D721Med (cell line): Measurements from ENCODE around the gene ST13.

Experiments used
- DNase-seq: peaks from one replicate; pipeline ENCODE4 v3.0.0; 2011; ENCODE audit warnings: low spot score; ENCODE audit not compliant: insufficient read length
- FAIRE-seq: peaks from 2 replicates; lab custom pipeline; 2011; peaks lifted over from hg19 to GRCh38; lab: Jason Lieb, UNC
- TF ChIP-seq, protein P1 (sequence below): IDR thresholded peaks from 2 replicates; pipeline ENCODE4 v1.5.1; 2012; ENCODE audit warnings: mild to moderate bottlenecking, control low read depth; ENCODE audit not compliant: insufficient read depth; ENCODE audit errors: missing control alignments

The ST13 gene

DNA sequence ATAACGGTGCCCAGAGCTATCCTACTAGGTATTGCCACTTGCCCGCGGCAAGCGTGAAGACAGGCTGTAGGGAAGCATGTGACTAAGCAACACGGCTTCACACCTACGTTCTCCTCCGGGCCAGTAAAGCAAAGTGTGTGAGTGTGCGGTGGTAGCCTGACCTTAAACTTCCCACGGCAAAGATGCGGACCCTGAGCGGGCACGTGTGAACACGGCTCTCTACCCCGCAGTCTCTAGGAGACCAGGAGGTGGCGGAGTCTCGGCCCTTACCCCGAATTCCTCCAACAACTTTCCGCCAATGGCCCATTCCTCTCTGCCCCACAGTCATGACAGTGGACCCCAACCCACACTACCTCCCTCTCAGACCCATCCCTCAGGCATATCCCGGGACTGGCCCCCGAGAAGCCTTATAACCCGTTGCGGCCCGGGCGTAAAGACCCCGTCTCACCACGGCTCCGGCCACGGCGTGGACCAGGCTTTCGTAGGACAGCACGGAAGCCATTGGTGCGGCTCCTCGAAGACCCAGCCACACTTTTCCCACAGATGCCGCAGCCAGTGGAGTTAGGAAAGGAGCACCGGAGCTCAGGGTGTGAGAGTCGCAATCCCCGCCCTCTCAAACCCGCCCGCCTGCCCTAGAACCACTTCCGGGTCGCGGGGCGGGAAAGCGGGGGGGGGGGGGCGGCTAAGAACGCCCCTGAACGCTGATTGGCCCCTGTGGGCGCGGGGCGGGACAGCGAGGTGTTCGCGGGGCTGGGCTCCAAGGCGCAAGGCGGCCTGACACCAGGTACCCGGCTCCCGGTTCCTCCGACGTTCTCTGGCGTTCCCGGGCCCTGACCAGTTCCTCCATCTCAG lies 37.5 kb downstream of the ST13 start, which contains the start of gene SLC25A17:
Gene SLC25A17 (minus strand): TSS at position 600 of the 852 bp plus-strand sequence. CDS start 98 bp downstream, at position 502.
- no peak for FAIRE-seq
- TF ChIP-seq, protein P1, sequence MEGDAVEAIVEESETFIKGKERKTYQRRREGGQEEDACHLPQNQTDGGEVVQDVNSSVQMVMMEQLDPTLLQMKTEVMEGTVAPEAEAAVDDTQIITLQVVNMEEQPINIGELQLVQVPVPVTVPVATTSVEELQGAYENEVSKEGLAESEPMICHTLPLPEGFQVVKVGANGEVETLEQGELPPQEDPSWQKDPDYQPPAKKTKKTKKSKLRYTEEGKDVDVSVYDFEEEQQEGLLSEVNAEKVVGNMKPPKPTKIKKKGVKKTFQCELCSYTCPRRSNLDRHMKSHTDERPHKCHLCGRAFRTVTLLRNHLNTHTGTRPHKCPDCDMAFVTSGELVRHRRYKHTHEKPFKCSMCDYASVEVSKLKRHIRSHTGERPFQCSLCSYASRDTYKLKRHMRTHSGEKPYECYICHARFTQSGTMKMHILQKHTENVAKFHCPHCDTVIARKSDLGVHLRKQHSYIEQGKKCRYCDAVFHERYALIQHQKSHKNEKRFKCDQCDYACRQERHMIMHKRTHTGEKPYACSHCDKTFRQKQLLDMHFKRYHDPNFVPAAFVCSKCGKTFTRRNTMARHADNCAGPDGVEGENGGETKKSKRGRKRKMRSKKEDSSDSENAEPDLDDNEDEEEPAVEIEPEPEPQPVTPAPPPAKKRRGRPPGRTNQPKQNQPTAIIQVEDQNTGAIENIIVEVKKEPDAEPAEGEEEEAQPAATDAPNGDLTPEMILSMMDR, result peak; percentile 14
- DNase-seq, result peak; percentile 57

DNA sequence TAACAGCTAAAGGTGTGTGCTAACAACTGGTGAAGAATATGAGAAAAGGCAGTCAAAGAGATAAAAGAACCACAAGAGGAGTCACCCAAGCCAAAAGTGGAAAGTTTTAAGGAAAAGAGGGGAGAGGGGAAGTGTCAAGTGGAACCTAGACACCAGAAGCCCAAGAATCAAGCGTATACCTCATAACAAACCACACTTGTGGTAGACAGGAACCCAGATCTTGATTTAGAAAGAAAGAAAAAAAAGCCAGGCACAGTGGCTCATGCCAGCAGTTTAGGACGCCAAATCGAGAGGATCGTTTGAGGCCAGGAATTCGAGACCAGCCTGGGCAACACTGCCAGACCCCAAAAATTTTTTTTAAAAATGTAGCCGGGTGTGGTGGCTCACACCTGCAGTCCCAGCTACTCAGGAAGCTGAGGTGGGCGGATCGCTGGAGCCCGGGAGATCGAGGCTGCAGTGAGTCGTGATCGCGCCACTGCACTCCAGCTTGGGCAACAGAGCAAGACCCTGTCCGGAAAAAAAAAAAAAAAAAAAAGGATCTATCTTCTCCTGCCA lies 38.2 kb downstream of the ST13 start:
- FAIRE-seq, result no peak
- DNase-seq, result no peak
- TF ChIP-seq, protein P1, result no peak

DNA sequence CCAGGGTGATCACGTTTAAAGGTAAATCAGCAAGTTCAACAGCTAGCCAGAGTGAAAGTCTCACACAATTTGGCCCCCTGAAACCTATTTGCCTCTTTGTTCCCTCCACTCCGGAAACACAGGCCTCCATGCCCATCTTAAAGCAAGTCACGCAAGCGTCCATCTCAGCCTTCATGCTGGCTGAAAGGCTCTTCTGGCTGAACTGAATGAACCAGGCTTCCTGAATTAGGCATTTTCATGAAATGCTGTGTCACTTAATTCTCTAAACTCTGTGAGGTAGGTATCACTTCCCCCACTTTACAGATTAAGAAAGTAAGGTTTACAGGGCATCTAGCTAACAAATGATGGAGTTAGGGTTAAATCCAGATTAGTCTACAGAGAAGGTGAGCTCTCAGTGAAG lies 38.7 kb downstream of the ST13 start:
- FAIRE-seq (no peak), DNase-seq (no peak)

DNA sequence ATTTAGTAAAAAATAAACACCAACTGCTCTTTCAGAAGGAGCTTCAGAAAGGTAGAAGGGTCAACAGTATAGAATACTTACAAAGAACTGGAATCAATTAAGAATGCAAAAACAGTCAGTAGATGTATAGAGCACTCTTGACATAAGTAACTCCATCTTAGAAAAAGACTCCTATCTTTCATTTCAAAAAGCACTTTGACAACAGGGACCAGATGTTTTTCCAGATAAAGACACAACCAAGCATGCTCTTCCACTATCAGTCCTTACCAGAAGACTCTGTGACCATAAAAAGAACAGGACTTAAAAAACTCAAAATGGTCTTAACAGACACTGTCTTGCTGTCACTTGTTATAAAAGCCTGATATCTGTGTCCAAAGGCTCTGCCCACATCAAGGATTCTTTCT lies 42.5 kb downstream of the ST13 start:
- FAIRE-seq (no peak), DNase-seq (no peak)
- TF ChIP-seq, protein P1, result no peak

More for the DNA sequence above, 38.7 kb downstream of the ST13 start:
- TF ChIP-seq, protein P1, result no peak

DNA sequence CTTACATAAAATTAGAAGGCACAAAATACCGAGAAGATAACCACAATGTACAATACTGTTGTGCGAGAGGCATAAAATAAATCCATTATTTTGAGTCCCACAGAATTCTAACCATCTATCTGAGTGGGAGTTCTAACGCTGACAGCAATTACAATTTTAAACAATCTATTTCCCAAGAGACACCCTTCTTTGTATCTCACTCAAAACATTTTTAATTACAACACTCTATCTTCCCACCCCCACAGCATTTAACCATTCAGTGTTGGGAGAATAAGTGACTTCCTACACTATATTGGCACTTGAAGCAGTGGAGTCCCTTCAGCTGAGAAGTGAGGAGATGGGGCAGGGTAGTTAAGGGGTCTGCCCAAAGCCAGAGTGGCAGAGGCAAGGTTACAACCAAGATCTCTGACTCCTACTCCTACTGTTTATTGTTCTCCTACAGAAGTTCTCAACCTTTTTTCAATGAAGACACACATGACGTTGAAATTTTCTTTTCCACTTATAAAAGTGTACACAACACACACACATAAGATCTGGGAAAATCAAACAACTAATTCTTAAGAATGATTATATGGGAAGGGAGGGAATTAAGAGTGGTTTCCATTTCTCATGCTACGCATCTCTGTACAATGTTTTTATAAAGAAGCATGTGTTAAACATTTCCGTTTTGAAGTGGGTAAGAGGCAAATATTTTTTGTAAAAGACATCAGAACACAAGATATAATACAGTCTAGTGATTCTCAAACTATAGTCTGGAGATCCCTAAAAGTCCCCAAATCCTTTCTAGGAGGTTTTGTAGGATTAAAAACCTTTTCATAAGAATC lies 48.2 kb downstream of the ST13 start:
- no peak for FAIRE-seq
- no peak for DNase-seq
- TF ChIP-seq, protein P1, result no peak

DNA sequence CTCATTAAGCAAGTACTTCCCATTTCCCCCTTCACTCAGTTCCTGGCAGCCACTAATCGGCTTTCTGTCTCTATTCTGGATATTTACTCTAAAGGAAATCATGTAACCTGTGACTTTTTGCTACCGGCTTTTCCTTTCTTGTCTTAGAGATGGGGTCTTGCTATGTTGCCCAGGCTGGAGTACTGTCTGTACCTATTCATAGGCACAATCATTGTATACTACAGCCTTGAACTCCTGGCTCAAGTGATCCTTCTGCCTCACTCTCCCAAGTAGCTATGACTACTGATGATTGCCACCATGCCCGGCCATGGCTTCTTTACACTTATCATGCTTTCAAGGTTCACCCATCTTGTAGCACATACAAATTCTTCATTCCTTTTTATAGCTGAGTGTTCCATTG lies 49.7 kb downstream of the ST13 start:
- FAIRE-seq, result no peak
- TF ChIP-seq, protein P1, result no peak
- no peak for DNase-seq
